Measurements from ENCODE around the gene TRERF1.

TRERF1 gene

GRCh38 chr6:42182101-42182500 lies 269.6 kb downstream of the TRERF1 start:
- Histone ChIP-seq H3K36me3 (ENCODE audit: insufficient read depth, low read length) (no peaks in the 10 kb centered on the region), H3K4me3 (ENCODE audit: low read depth in 1 of 2, low read length in 2 of 2) (no peak overlapping the region), H3K27me3 (ENCODE audit: control insufficient read depth in 1 of 2, insufficient read depth in 2 of 2, low read length in 2 of 2) (peaks cover 0 to 16% of the 10 kb centered on the region in 2 donors), H3K4me1 (ENCODE audit: insufficient read depth, low read length) (no peaks in the 10 kb centered on the region), H3K27ac (ENCODE audit: low read depth, low read length) (no peak overlapping the region), H3K9me3 (ENCODE audit: low read length) (no peaks in the 10 kb centered on the region), H3K9ac (ENCODE audit: low read length) (no peak overlapping the region)

GRCh38 chr6:42179945-42180313 lies 271.8 kb downstream of the TRERF1 start:
- Histone ChIP-seq H3K4me3 (ENCODE audit: low read depth in 1 of 2, low read length in 2 of 2) (no peak overlapping the region), H3K4me1 (ENCODE audit: insufficient read depth, low read length) (no peaks in the 10 kb centered on the region), H3K27me3 (ENCODE audit: control insufficient read depth in 1 of 2, insufficient read depth in 2 of 2, low read length in 2 of 2) (peaks cover 0 to 16% of the 10 kb centered on the region in 2 donors), H3K9ac (ENCODE audit: low read length) (no peak overlapping the region), H3K9me3 (ENCODE audit: low read length) (no peaks in the 10 kb centered on the region), H3K27ac (ENCODE audit: low read depth, low read length) (no peak overlapping the region), H3K36me3 (ENCODE audit: insufficient read depth, low read length) (no peaks in the 10 kb centered on the region)

GRCh38 chr6:42179261-42179944 lies 272.3 kb downstream of the TRERF1 start:
- Histone ChIP-seq H3K9ac (ENCODE audit: low read length) (no peak overlapping the region), H3K4me3 (ENCODE audit: low read depth in 1 of 2, low read length in 2 of 2) (no peak overlapping the region), H3K36me3 (ENCODE audit: insufficient read depth, low read length) (no peaks in the 10 kb centered on the region), H3K27ac (ENCODE audit: low read depth, low read length) (no peak overlapping the region), H3K9me3 (ENCODE audit: low read length) (no peaks in the 10 kb centered on the region), H3K27me3 (ENCODE audit: control insufficient read depth in 1 of 2, insufficient read depth in 2 of 2, low read length in 2 of 2) (peaks cover 0 to 16% of the 10 kb centered on the region in 2 donors), H3K4me1 (ENCODE audit: insufficient read depth, low read length) (no peaks in the 10 kb centered on the region)

- Histone ChIP-seq H3K4me1 (ENCODE audit: insufficient read depth, low read length) (no peaks in the 10 kb centered on the region), H3K9me3 (ENCODE audit: low read length) (no peaks in the 10 kb centered on the region), H3K36me3 (ENCODE audit: insufficient read depth, low read length) (no peaks in the 10 kb centered on the region), H3K9ac (ENCODE audit: low read length) (no peak overlapping the region), H3K27ac (ENCODE audit: low read depth, low read length) (no peak overlapping the region), H3K4me3 (ENCODE audit: low read depth in 1 of 2, low read length in 2 of 2) (no peak overlapping the region), H3K27me3 (ENCODE audit: control insufficient read depth in 1 of 2, insufficient read depth in 2 of 2, low read length in 2 of 2) (peaks cover 0 to 16% of the 10 kb centered on the region in 2 donors)
These were observed 274.0 kb downstream of the TRERF1 start for GRCh38 chr6:42177514-42178364.

GRCh38 chr6:42176981-42177380 lies 274.7 kb downstream of the TRERF1 start:
- H3K9me3 ChIP-seq (ENCODE audit: low read length), result no peaks in the 10 kb centered on the region
- no peak overlapping the region for H3K4me3 ChIP-seq (ENCODE audit: low read depth in 1 of 2, low read length in 2 of 2)

GRCh38 chr6:42175860-42176259 lies 275.9 kb downstream of the TRERF1 start:
- peaks cover 0 to 16% of the 10 kb centered on the region in 2 donors for H3K27me3 ChIP-seq (ENCODE audit: control insufficient read depth in 1 of 2, insufficient read depth in 2 of 2, low read length in 2 of 2)
- H3K4me3 ChIP-seq (ENCODE audit: low read depth in 1 of 2, low read length in 2 of 2), result no peak overlapping the region
- H3K9ac ChIP-seq (ENCODE audit: low read length), result no peak overlapping the region
- H3K36me3 ChIP-seq (ENCODE audit: insufficient read depth, low read length), result no peaks in the 10 kb centered on the region
- H3K27ac ChIP-seq (ENCODE audit: low read depth, low read length), result no peak overlapping the region
- H3K9me3 ChIP-seq (ENCODE audit: low read length), result no peaks in the 10 kb centered on the region
- no peaks in the 10 kb centered on the region for H3K4me1 ChIP-seq (ENCODE audit: insufficient read depth, low read length)

More at GRCh38 chr6:42176981-42177380, 274.7 kb downstream of the TRERF1 start:
- Histone ChIP-seq H3K27ac (ENCODE audit: low read depth, low read length) (no peak overlapping the region), H3K36me3 (ENCODE audit: insufficient read depth, low read length) (no peaks in the 10 kb centered on the region), H3K9ac (ENCODE audit: low read length) (no peak overlapping the region), H3K4me1 (ENCODE audit: insufficient read depth, low read length) (no peaks in the 10 kb centered on the region), H3K27me3 (ENCODE audit: control insufficient read depth in 1 of 2, insufficient read depth in 2 of 2, low read length in 2 of 2) (peaks cover 0 to 16% of the 10 kb centered on the region in 2 donors)

All from muscle layer of colon (tissue), 2 donors.